Mesenteric fat pad (tissue), 1 donor: ENCODE results near the gene FOXO1. TPM values are rescaled to one million over a fixed set of nuclear protein-coding genes. Genes with fewer than 3 reads are reported as not detected.
"Not testable (repeated sequence)": the region's sequence is repeated elsewhere in the genome, so short reads cannot be mapped to it uniquely, and the experiment has no call there.

Experiments used
- DNase-seq: peaks from one replicate; pipeline ENCODE4 v3.0.0-alpha.2; 2020; ENCODE audit warnings: low spot score
- long read RNA-seq: library from polyadenylated mRNA; unstranded; transcript quantifications from one replicate; pipeline ENCODE4 v2.0.0, GENCODE V29; 2020
- total RNA-seq: library from RNA; stranded (reverse); fragmentation: NEBNext Ultra II Directional; extraction: Animal tissue kit (Norgen Biotek cat#: 25700); gene quantifications from one replicate; pipeline ENCODE4 v1.2.1, GENCODE V29; 2021
- donor health status: DM: yes; HTN: yes; CAD: no.

The FOXO1 gene
- 120 TPM for total RNA-seq
- long read RNA-seq, full-length matches to known transcripts: 35 of 173 reads
- long read RNA-seq, partial matches to known transcripts: 48 of 173 reads
- long read RNA-seq, other reads (novel, unspliced or antisense): 90 of 173 reads

DNA sequence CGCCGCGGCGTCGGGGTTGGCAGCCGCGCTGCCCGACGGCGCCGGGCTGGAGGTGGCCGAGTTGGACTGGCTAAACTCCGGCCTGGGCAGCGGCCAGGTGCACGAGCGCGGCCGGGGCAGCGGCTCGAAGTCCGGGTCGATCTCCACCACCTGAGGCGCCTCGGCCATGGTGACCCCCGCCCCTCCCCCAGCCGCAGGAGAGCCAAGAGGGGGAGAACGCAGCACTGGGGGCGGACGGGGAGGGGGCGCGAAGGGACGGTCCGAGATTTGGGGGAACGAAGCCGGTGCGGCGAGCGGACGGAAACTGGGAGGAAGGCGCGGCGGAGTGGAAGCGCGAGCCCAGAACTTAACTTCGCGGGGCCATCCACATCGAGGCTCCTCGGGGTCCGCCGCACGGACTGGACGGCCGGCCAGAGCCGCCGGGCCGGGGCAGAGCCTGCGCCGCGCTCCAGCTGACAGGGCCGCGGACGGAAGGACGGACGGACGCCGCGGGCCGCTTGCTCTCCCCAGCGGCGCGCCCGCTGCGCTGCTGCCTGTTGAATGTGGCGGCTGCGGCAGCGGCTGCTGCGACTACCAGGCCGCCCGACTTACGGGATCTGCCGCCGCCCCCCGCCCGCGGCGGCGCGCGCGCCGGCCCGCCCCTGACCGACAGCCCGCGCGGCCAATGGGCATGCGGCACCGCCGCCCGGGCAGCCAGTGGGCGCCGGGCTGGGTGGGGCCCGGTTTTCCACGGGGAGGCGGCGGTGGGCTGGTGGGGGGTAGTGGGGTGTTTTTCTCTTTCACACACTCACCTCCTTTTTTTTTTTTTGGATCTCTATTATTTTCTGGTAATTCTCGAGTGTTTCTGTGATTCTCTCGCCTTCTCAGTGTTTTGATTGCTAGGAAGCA, at the start of gene FOXO1:
Gene FOXO1 (minus strand): TSS at position 597 of the 888 bp plus-strand sequence. CDS start 429 bp downstream, at position 168.
- peak; percentile 97 for DNase-seq

DNA sequence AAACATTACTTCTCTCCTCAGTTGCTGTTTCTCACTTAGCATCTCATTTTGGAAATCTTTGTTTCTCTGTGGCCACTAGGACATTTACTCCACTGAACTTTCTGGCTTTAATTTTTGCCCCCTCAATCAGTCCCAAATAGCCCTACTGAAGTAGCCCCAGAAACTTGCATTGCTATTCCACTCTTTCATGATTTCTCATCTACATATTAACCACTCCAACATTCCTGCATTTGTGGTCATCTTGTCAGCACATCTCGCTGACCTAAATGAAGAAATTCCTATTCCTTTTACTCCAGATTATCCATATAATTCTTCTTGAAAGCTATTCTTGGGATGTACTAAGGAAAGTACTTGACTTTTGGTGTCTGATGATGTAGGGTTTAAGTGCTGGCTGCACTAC, 48.0 kb upstream of the FOXO1 start:
- not testable (repeated sequence) for DNase-seq

DNA sequence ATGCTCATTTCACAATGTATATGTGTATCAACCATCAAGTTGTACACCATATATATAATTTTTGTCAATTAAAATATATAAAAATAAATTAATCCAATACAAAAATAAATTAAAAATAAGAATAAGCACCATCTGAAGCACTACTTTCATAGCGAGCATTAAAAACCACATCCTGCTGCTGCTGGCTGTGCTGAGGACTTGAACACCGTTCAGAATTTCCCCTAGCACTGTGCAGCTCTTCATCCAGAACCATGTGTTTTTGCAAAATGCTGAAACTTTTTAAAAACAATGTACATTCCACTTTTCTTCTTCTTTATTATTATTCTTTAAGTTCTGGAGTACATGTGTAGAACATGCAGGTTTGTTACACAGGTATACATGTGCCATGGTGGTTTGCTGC, 40.0 kb upstream of the FOXO1 start:
- no peak for DNase-seq

GRCh38 chr13:40697711-40698110, 31.3 kb upstream of the FOXO1 start:
- no peak for DNase-seq

GRCh38 chr13:40694426-40694825, 28.0 kb upstream of the FOXO1 start:
- DNase-seq: no peak

- no peak for DNase-seq
Measured at GRCh38 chr13:40692946-40693345, 26.5 kb upstream of the FOXO1 start.

DNA sequence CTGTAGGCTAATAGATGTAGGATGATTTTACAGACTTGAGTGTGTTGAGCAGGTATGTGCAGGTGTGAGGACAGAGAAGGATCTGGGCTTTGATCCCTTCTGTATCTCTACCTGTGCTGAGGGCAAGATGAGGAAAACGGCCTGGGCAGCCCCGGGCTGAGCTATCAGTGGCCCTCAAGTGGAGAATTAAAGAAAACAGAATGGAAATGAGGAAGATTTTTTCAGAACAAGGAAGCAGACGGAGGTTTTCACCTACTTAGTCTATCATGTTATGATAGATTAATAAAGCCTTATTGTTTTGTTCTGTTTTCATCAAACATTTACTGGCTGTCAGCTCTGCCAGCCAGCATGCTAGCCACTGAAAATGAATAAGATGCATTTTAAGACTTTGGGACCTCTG, 22.3 kb upstream of the FOXO1 start:
- no peak for DNase-seq

GRCh38 chr13:40682449-40683240, 16.2 kb upstream of the FOXO1 start:
- no peak for DNase-seq

- DNase-seq: no peak
Measured at GRCh38 chr13:40681341-40682146, 15.1 kb upstream of the FOXO1 start.

DNA sequence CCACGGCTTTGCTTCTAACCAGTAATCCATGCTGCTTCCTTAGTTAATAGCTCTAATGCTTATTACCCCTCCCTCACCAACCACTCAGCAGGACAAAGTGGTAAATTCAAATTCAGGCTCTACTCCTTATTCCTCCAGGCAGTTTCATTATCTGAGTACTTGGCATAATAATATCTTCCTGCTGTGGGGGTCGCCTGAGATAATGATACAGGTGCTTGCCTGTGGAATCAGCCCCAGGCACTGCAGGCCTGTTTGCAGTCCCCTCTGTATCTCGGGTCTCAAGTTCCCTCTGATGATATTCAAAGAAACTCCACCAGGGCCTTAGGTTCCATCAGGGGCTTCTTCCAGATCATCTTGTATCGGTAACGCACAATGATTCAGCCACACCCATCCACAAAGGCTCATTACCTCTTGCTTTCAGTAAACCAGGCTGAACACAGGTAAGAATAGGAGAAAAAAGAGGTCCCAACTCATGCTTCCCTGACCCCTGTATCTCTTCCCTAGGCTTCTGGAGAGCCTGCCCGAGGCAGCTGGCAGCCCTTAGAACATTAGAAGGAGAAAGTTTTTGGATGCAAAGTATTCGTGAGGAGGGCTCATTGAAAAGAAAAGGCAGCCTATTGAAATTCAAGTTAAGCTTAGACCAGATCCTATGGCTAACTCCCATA, 14.3 kb upstream of the FOXO1 start:
- no peak for DNase-seq

GRCh38 chr13:40679480-40679985, 13.1 kb upstream of the FOXO1 start:
- no peak for DNase-seq

- no peak for DNase-seq
Measured at GRCh38 chr13:40677064-40677463, 10.6 kb upstream of the FOXO1 start.

DNA sequence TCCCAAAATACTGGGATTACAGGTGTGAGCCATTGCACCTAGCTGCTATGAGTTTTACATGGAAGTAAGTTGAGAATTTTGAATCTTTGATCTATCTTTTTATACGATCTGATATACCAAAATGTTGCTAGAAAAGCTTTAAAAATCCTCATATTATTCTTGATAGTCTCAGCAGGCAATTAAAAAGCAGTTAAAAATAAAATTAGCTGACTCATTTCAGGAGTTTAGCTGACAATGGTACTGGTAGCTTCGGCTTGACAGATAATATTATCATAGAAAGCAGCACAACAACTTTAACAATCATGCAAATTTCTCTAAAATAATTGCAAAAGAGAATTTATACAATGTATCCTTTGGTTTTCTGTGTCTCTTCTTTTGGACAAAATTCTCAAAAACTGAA, 9.6 kb upstream of the FOXO1 start:
- DNase-seq: no peak

- no peak for DNase-seq
Measured at GRCh38 chr13:40673414-40673813, 7.0 kb upstream of the FOXO1 start.

DNA sequence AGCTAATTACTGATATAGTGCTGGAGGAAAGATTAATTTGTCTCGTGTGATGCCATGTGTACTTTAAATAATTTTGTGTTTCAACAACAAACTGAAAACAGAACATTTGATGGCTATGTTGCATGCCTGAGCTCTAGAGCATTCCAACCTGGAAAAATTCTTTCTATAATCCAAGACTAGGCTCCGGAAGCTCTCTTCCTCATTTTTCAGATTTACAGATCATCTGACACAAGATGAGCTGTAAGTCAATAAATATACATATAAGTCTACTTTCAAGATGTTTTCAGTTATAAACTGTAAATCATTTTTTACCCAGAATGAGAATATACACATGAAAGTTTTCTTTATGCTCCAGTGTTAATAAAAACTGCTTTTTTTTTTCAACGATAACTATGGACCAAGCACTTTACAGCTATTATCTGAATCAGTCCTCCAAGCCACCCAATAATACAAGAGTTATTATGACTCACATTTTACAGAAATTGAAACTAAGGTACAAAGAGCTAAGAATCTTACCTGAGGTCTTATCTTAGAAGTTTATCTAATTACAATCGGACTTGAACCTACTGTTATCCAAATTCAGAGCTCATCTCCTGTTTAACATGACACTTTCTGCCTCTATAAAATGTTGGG, 6.4 kb upstream of the FOXO1 start:
- no peak for DNase-seq

DNA sequence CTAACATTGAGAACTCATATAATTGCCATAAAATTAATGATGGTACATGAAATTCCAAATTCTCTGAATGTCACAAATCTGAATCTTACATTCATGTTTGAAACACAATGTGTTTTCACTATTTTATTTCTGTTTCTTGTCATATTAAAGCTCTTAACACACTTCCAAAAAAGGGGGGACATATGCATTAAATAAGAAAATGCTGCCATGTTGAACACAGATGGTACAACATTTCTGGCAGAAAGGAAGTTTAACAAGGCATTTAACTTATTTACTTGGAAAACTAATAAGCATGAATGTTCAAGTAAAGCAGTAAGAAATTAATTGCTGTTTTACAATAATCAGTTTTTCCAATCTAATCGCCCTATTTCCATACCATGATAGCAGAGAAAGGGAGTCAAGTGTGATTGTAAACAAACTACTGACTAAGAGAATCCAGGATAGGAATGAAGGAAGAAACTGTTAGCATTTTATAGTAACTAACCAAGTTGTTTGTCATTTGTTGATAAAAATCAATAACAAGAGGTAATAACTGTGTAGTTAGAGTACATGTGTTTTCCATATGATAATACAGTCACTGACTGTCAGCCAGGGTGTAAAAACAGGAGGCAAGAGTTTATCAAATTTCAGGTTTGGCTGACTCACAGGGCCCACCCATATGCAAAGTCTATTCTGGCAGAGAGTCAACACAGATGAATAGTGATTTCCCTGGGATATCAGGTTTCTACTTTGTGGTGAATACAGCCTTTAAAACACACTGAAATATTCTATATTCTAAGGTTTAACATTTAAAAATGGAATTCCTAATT, 5.7 kb upstream of the FOXO1 start:
- DNase-seq: no peak

- DNase-seq: no peak
Measured at GRCh38 chr13:40670307-40670706, 3.9 kb upstream of the FOXO1 start.

- no peak for DNase-seq
Measured at GRCh38 chr13:40668335-40668734, 1.9 kb upstream of the FOXO1 start.

GRCh38 chr13:40667622-40667978, 1.2 kb upstream of the FOXO1 start:
- no peak for DNase-seq
